CD4-positive, alpha-beta memory T cell (primary cell): ENCODE results near the gene HCAR3. TPM values are rescaled to one million over a fixed set of nuclear protein-coding genes. Genes with fewer than 3 reads are reported as not detected.

Experiments used
- CTCF ChIA-PET: fragments of 350-600 bp; sonication (Branson Sonifier 250); formaldehyde crosslinking; loops from one replicate; lab custom pipeline; 2021; ENCODE audit warnings: inconsistent platforms; ENCODE audit not compliant: partially characterized antibody; lab: Charles Lee
- POLR2A ChIA-PET: fragments of 350-600 bp; sonication (Branson Sonifier 250); formaldehyde crosslinking; loops from one replicate; lab custom pipeline; 2021; ENCODE audit not compliant: partially characterized antibody; lab: Charles Lee
- DNase-seq, 5 donors: peaks; one replicate each; pipeline versions ENCODE4 v3.0.0 to v3.0.0-alpha.2; 2020 to 2022; ENCODE audit warnings: mixed read lengths in 1 of 5
- H3K27ac ChIP-seq: one replicate; pipeline ENCODE4 v1.7.0; 2013; ENCODE audit warnings: low read depth, low read length
- H3K27me3 ChIP-seq: 2 replicates; pipeline ENCODE4 v1.7.0; 2013; ENCODE audit warnings: mild to moderate bottlenecking, low read length, moderate library complexity; ENCODE audit not compliant: insufficient read depth
- H3K36me3 ChIP-seq: 2 replicates; pipeline ENCODE4 v1.7.0; 2013; ENCODE audit warnings: mild to moderate bottlenecking, low read length, moderate library complexity; ENCODE audit not compliant: insufficient read depth
- H3K4me1 ChIP-seq: 2 replicates; pipeline ENCODE4 v1.7.0; 2013; ENCODE audit warnings: mild to moderate bottlenecking, low read length, moderate library complexity; ENCODE audit not compliant: insufficient read depth
- H3K4me3 ChIP-seq, 2 donors: one replicate each; pipeline ENCODE4 v1.7.0; 2013; ENCODE audit warnings: low read length in 2 of 2, mild to moderate bottlenecking in 1 of 2
- H3K9me3 ChIP-seq, 2 donors: one replicate each; pipeline ENCODE4 v1.7.0; 2013; ENCODE audit warnings: low read length in 2 of 2, control low read depth in 1 of 2; ENCODE audit not compliant: control insufficient read depth in 1 of 2
- H3K27ac Mint-ChIP-seq, 7 donors: one replicate each; pipeline ENCODE4 v1.8.0; 2020 to 2021; ENCODE audit warnings: mixed read lengths in 7 of 7, mild to moderate bottlenecking in 6 of 7, inconsistent platforms in 3 of 7, moderate library complexity in 3 of 7
- H3K27me3 Mint-ChIP-seq, 2 donors: one replicate each; pipeline ENCODE4 v1.8.0; 2020 to 2021; ENCODE audit warnings: mixed read lengths in 2 of 2
- H3K36me3 Mint-ChIP-seq, 2 donors: one replicate each; pipeline ENCODE4 v1.8.0; 2020 to 2021; ENCODE audit warnings: mixed read lengths in 2 of 2, inconsistent platforms in 1 of 2, mild to moderate bottlenecking in 1 of 2
- H3K4me1 Mint-ChIP-seq, 4 donors: one replicate each; pipeline ENCODE4 v1.8.0; 2020 to 2021; ENCODE audit warnings: mixed read lengths in 4 of 4, mild to moderate bottlenecking in 1 of 4
- H3K4me3 Mint-ChIP-seq, 8 donors: one replicate each; pipeline ENCODE4 v1.8.0; 2020 to 2021; ENCODE audit warnings: mixed read lengths in 8 of 8, mild to moderate bottlenecking in 7 of 8, moderate library complexity in 6 of 8, inconsistent platforms in 3 of 8
- H3K9me3 Mint-ChIP-seq, 8 donors: one replicate each; pipeline ENCODE4 v1.8.0; 2020 to 2021; ENCODE audit warnings: mixed read lengths in 8 of 8, mild to moderate bottlenecking in 5 of 8, inconsistent platforms in 3 of 8, moderate library complexity in 1 of 8
- intact Hi-C: fragments of 100-400 bp; cut with micrococcal nuclease; formaldehyde crosslinking; loops from one replicate; pipeline ENCODE4 v1.15.1; 2023
- polyA plus RNA-seq, 2 donors: library from polyadenylated mRNA; unstranded; fragments of 300-500 nt; fragmentation: Illumina TruSeq; gene quantifications; one replicate each; pipeline ENCODE4 v1.2.3, GENCODE V29; 2021
- total RNA-seq, 2 experiments: library from RNA; stranded (reverse); gene quantifications; one replicate each; pipeline ENCODE4 v1.2.3, GENCODE V29; 2021

HCAR3 gene
- total and polyA plus RNA-seq, 4 experiments from 2014 or later, result not detected

- H3K4me3 Mint-ChIP-seq, result peak within 1 kb of the TSS; percentile 7 to 66 (median 56)
- peak in 4 of 5 donors; percentile 6 to 55 (median 41) for DNase-seq
- CTCF ChIA-PET, result no interaction called here
Observed at GRCh38 chr12:122730215-122731014, 13.8 kb upstream of the HCAR3 start, which contains the start of gene HCAR1. Gene HCAR1 (minus strand): TSS chr12:122730844. CDS start chr12:122730339, 505 bp downstream.

DNA sequence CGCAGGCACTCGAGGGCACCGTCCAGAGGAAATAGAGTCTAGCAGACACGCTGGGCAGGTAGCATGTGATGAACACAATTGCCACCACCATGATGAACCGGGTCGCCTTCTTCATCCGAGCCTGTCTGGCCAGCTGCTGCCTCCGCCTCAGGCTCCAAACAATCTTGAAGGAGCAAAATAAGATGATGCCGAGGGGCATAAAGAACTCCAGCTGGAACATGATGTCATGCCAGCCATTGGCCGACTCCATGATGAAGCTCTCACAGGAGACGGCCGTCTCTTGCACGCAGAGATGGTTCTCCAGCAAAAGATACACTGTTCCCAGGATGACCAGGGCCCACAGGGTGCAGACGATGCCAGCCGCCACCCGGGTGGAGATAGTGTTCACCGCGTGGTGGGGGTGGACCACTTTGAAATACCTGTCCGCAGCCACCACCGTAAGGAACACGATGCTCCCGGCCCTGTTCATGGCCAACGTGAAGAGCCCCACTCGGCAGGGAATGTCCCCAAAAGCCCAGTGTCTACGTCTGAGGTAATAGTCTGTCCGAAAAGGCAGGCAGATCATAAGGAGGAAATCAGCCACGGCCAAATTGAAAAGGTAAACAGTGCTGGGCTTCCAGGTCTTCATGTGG lies 13.1 kb upstream of the HCAR3 start:
- Mint-ChIP-seq H3K27ac (peak overlapping the region in 4 of 7 donors; percentile 37 to 77 (median 58)), H3K27me3 (no peaks in the 10 kb centered on the region), H3K36me3 (no peaks in the 10 kb centered on the region), H3K9me3 (no peaks in the 10 kb centered on the region), H3K4me1 (peaks cover 12 to 48% (median 41%) of the 10 kb centered on the region in 4 donors), H3K4me3 (peak overlapping the region; percentile 36 to 66 (median 60))
- CTCF ChIA-PET, result no interaction called here
- no peak for DNase-seq
- no peak overlapping the region for H3K4me3 ChIP-seq
- H3K36me3 ChIP-seq, result no peaks in the 10 kb centered on the region
- intact Hi-C loops, result no loop called here
- POLR2A ChIA-PET, result no interaction called here
- no peaks in the 10 kb centered on the region for H3K27me3 ChIP-seq
- H3K27ac ChIP-seq, result no peak overlapping the region
- H3K9me3 ChIP-seq, result no peaks in the 10 kb centered on the region
- peaks cover 38% of the 10 kb centered on the region for H3K4me1 ChIP-seq

More at GRCh38 chr12:122730215-122731014, 13.8 kb upstream of the HCAR3 start, which contains the start of gene HCAR1:
- Histone ChIP-seq H3K27ac (no peak within 1 kb of the TSS), H3K4me1 (peaks cover 37% of the 10 kb centered on the region), H3K4me3 (peak within 1 kb of the TSS in 1 of 2 donors; percentile 11), H3K36me3 (no peaks in the 10 kb centered on the region), H3K27me3 (no peaks in the 10 kb centered on the region), H3K9me3 (no peaks in the 10 kb centered on the region)
- no peaks in the 10 kb centered on the region for H3K27me3 Mint-ChIP-seq
- peaks cover 12 to 48% (median 38%) of the 10 kb centered on the region in 4 donors for H3K4me1 Mint-ChIP-seq
- peak within 1 kb of the TSS in 3 of 7 donors; percentile 37 to 77 (median 68) for H3K27ac Mint-ChIP-seq
- intact Hi-C loops, result no loop called here
- POLR2A ChIA-PET, result no interaction called here
- no peaks in the 10 kb centered on the region for H3K9me3 Mint-ChIP-seq
- no peaks in the 10 kb centered on the region for H3K36me3 Mint-ChIP-seq

- no peaks in the 10 kb centered on the region for H3K27me3 ChIP-seq
- H3K36me3 Mint-ChIP-seq, result no peaks in the 10 kb centered on the region
- H3K27ac Mint-ChIP-seq, result peak overlapping the region in 5 of 7 donors; percentile 30 to 77 (median 60)
- CTCF ChIA-PET, result no interaction called here
- H3K4me3 Mint-ChIP-seq, result peak overlapping the region in 4 of 8 donors; percentile 6 to 24 (median 11)
- H3K4me1 ChIP-seq, result peaks cover 26% of the 10 kb centered on the region
- peak in 2 of 5 donors; percentile 12 to 58 for DNase-seq
- H3K4me3 ChIP-seq, result no peak overlapping the region
- H3K36me3 ChIP-seq, result no peaks in the 10 kb centered on the region
- H3K9me3 ChIP-seq, result no peaks in the 10 kb centered on the region
- H3K27ac ChIP-seq, result no peak overlapping the region
- POLR2A ChIA-PET, result no interaction called here
- intact Hi-C loops, result no loop called here
- peaks cover 3% of the 10 kb centered on the region in 2 donors for H3K27me3 Mint-ChIP-seq
- peaks cover 7 to 29% (median 20%) of the 10 kb centered on the region in 4 donors for H3K4me1 Mint-ChIP-seq
- H3K9me3 Mint-ChIP-seq, result no peaks in the 10 kb centered on the region
Observed at GRCh38 chr12:122726080-122726558, 9.5 kb upstream of the HCAR3 start.

DNA sequence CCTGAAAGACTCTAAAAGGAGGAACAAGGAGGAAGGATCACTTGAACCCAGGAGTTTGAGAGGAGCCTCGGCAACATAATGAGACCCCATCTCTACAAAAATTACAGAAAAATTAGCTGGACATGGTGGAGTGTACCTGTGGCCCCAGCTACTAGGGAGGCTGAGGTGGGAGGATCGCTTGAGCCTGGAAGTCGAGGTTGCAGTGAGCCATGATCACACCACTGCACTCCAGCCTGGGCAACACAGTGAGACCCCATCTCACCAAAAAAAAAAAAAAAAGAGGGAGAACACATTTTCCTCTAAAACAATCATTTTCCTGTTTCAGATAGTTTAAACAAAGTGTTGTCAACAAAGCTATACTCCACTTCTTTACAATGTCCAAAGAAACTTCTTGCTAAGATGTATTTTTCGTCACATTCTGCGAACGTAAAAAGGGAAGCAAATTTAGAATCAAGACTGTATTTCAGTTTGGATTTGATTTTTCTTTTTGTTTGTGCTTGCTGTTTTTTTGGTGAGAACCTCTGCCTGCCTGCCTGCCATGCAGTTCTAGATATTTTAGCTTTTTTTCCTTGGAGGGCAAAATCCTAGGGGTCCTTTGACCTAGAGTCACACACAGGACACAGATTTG lies 9.0 kb upstream of the HCAR3 start:
- H3K36me3 Mint-ChIP-seq, result no peaks in the 10 kb centered on the region
- H3K27ac Mint-ChIP-seq, result peak overlapping the region in 3 of 7 donors; percentile 30 to 70 (median 36)
- ChIA-PET POLR2A (no interaction called here), CTCF (no interaction called here)
- Histone ChIP-seq H3K27me3 (no peaks in the 10 kb centered on the region), H3K4me1 (peaks cover 20% of the 10 kb centered on the region), H3K27ac (no peak overlapping the region), H3K36me3 (no peaks in the 10 kb centered on the region), H3K4me3 (no peak overlapping the region), H3K9me3 (no peaks in the 10 kb centered on the region)
- no peaks in the 10 kb centered on the region for H3K9me3 Mint-ChIP-seq
- H3K4me3 Mint-ChIP-seq, result peak overlapping the region in 3 of 8 donors; percentile 6 to 24 (median 7)
- H3K27me3 Mint-ChIP-seq, result peaks cover 3% of the 10 kb centered on the region in 2 donors
- intact Hi-C loops, result no loop called here
- H3K4me1 Mint-ChIP-seq, result peaks cover 8 to 24% (median 18%) of the 10 kb centered on the region in 4 donors
- DNase-seq, result no peak

GRCh38 chr12:122724641-122725243 lies 8.1 kb upstream of the HCAR3 start:
- ChIA-PET CTCF (no interaction called here), POLR2A (no interaction called here)
- peaks cover 4 to 6% of the 10 kb centered on the region in 2 donors for H3K27me3 Mint-ChIP-seq
- no peak overlapping the region for H3K4me3 ChIP-seq
- H3K27me3 ChIP-seq, result no peaks in the 10 kb centered on the region
- no peak overlapping the region for H3K27ac ChIP-seq
- no peaks in the 10 kb centered on the region for H3K36me3 Mint-ChIP-seq
- H3K4me1 Mint-ChIP-seq, result peaks cover 8 to 16% (median 11%) of the 10 kb centered on the region in 4 donors
- H3K9me3 Mint-ChIP-seq, result no peaks in the 10 kb centered on the region
- intact Hi-C loops, result no loop called here
- no peaks in the 10 kb centered on the region for H3K9me3 ChIP-seq
- no peak overlapping the region for H3K27ac Mint-ChIP-seq
- no peaks in the 10 kb centered on the region for H3K36me3 ChIP-seq
- peaks cover 12% of the 10 kb centered on the region for H3K4me1 ChIP-seq
- no peak for DNase-seq
- no peak overlapping the region for H3K4me3 Mint-ChIP-seq

DNA sequence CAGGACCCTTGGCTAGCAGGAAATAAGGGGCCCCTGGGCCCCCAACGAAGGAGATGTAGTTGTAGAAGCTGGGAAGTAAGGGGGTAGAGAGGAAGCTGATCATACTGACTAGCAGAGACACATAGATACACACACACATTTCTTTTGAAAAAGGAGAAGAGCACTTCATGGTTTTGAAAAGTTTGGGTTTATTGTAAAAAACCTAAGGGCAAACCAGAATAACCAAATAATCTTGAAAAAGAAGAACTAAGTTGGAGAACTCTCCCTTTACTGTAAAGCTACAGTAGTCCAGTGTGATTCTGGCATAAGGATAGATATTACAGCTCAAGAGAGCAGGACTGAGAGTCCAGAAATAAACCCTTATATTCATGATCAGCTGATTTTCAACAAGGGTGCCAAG lies 5.8 kb upstream of the HCAR3 start:
- Mint-ChIP-seq H3K36me3 (no peaks in the 10 kb centered on the region), H3K27me3 (peaks cover 6% of the 10 kb centered on the region in 2 donors)

More for the DNA sequence above, 5.8 kb upstream of the HCAR3 start:
- CTCF ChIA-PET, result no interaction called here
- Mint-ChIP-seq H3K9me3 (no peaks in the 10 kb centered on the region), H3K27ac (no peak overlapping the region), H3K4me1 (peaks cover 7 to 16% (median 9%) of the 10 kb centered on the region in 4 donors), H3K4me3 (no peak overlapping the region)
- POLR2A ChIA-PET, result interaction anchor here (0.5 kb wide), 1 partner anchor 773 kb away, joined by 3 read pairs; no protein-coding TSS in a partner anchor
- Histone ChIP-seq H3K9me3 (no peaks in the 10 kb centered on the region), H3K4me3 (no peak overlapping the region), H3K36me3 (no peaks in the 10 kb centered on the region), H3K27me3 (no peaks in the 10 kb centered on the region), H3K27ac (no peak overlapping the region), H3K4me1 (peaks cover 11% of the 10 kb centered on the region)
- intact Hi-C loops, result no loop called here
- DNase-seq, result no peak
